Endothelial cell of umbilical vein (primary cell): Measurements from ENCODE around the gene DOP1B.

ENCODE experiments used
- CTCF ChIP-seq, 2 donors: IDR thresholded peaks; 1 replicate in 1 of 2; 2 replicates in 1 of 2; pipeline ENCODE4 v1.5.1; 2011; ENCODE audit warnings: low read length in 2 of 2, mild to moderate bottlenecking in 2 of 2, moderate library complexity in 2 of 2, control low read depth in 1 of 2, inconsistent platforms in 1 of 2, low read depth in 1 of 2; ENCODE audit not compliant: insufficient read depth in 1 of 2; ENCODE audit errors: extremely low read depth in 1 of 2
- EZH2 ChIP-seq: IDR thresholded peaks from 2 replicates; pipeline ENCODE4 v1.6.1; 2012; ENCODE audit warnings: borderline replicate concordance, low read depth, mild to moderate bottlenecking, moderate library complexity, low read length, inconsistent platforms; ENCODE audit not compliant: severe bottlenecking
- FOS ChIP-seq: IDR thresholded peaks from 2 replicates; pipeline ENCODE4 v1.6.1; 2011; ENCODE audit warnings: mild to moderate bottlenecking, low read length, moderate library complexity, borderline replicate concordance; ENCODE audit not compliant: insufficient read depth
- GATA2 ChIP-seq: IDR thresholded peaks from 2 replicates; pipeline ENCODE4 v1.7.0; 2011; ENCODE audit warnings: low read depth, mild to moderate bottlenecking, moderate library complexity, mixed read lengths, low read length; ENCODE audit not compliant: insufficient read length, insufficient read depth
- JUN ChIP-seq: IDR thresholded peaks from 2 replicates; pipeline ENCODE4 v1.6.1; 2011; ENCODE audit warnings: borderline replicate concordance, low read depth; ENCODE audit not compliant: insufficient read length, insufficient read depth
- MYC ChIP-seq: IDR thresholded peaks from one replicate; pipeline ENCODE4 v1.6.1; 2011; ENCODE audit warnings: mild to moderate bottlenecking, low read depth, low read length
- POLR2A ChIP-seq: IDR thresholded peaks from 2 replicates; pipeline ENCODE4 v1.6.1; 2012; ENCODE audit warnings: low read depth, mild to moderate bottlenecking, control low read depth, low read length
- POLR2AphosphoS5 ChIP-seq: IDR thresholded peaks from 2 replicates; pipeline ENCODE4 v1.6.1; 2012; ENCODE audit warnings: low read depth, mild to moderate bottlenecking, control low read depth, low read length, moderate library complexity; ENCODE audit not compliant: insufficient read depth
- TF ChIP-seq, protein P1 (sequence below): IDR thresholded peaks from 2 replicates; pipeline ENCODE4 v1.6.1; 2011; ENCODE audit not compliant: insufficient read depth, insufficient read length

- no peak for TF ChIP-seq EZH2
- no peak for TF ChIP-seq POLR2A
- TF ChIP-seq CTCF (IDR thresholded peaks at IDR 0.05; ENCODE audit: extremely low read depth in 1 of 2, insufficient read depth in 1 of 2, low read depth in 1 of 2, low read length in 2 of 2): no peak
- TF ChIP-seq GATA2: no peak
- TF ChIP-seq POLR2AphosphoS5: no peak
- TF ChIP-seq, protein P1, sequence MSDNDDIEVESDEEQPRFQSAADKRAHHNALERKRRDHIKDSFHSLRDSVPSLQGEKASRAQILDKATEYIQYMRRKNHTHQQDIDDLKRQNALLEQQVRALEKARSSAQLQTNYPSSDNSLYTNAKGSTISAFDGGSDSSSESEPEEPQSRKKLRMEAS: no peak
- TF ChIP-seq JUN: no peak
- no peak for TF ChIP-seq MYC
- no peak for TF ChIP-seq FOS
These were observed 30.1 kb downstream of the DOP1B start for GRCh38 chr21:36186506-36187399.
